GM21723 (cell line): Measurements from ENCODE around the gene CLDN16.
A peak's percentile ranks its signal among the peaks of the same experiment; 100 is the strongest.

Source experiments
- ATAC-seq: cut with Tn5 transposase; IDR thresholded peaks from one replicate; pipeline ENCODE4 v1.9.1; 2021; ENCODE audit warnings: mild to moderate bottlenecking, moderate library complexity; ENCODE audit not compliant: unreplicated experiment

CLDN16 gene

GRCh38 chr3:190378240-190378891, 9.6 kb upstream of the CLDN16 start:
- ATAC-seq: no peak

GRCh38 chr3:190380184-190380583, 7.8 kb upstream of the CLDN16 start:
- no peak for ATAC-seq

- ATAC-seq: no peak
Observed at GRCh38 chr3:190381441-190381840, 6.5 kb upstream of the CLDN16 start.

GRCh38 chr3:190382082-190382481, 5.9 kb upstream of the CLDN16 start:
- ATAC-seq: no peak

GRCh38 chr3:190384309-190384756, 3.6 kb upstream of the CLDN16 start:
- peak; percentile 85 for ATAC-seq

GRCh38 chr3:190385731-190386688, 2.0 kb upstream of the CLDN16 start:
- ATAC-seq: no peak

- ATAC-seq: no peak
Observed at GRCh38 chr3:190388703-190389102, 740 bp downstream of the CLDN16 start.

GRCh38 chr3:190396001-190396400, 8.0 kb downstream of the CLDN16 start:
- ATAC-seq: no peak

- ATAC-seq: no peak
Observed at GRCh38 chr3:190397889-190398288, 9.9 kb downstream of the CLDN16 start.

GRCh38 chr3:190399677-190400076, 11.7 kb downstream of the CLDN16 start:
- no peak for ATAC-seq

- no peak for ATAC-seq
Observed at GRCh38 chr3:190401963-190402362, 14.0 kb downstream of the CLDN16 start.

- no peak for ATAC-seq
Observed at GRCh38 chr3:190404715-190405114, 16.8 kb downstream of the CLDN16 start.

GRCh38 chr3:190414297-190414696, 26.3 kb downstream of the CLDN16 start:
- ATAC-seq: no peak

GRCh38 chr3:190424108-190424477, 36.1 kb downstream of the CLDN16 start:
- ATAC-seq: peak; percentile 9

GRCh38 chr3:190424478-190425439, 36.8 kb downstream of the CLDN16 start:
- ATAC-seq: peak; percentile 76

- no peak for ATAC-seq
Observed at GRCh38 chr3:190425833-190426232, 37.9 kb downstream of the CLDN16 start.

- no peak for ATAC-seq
Observed at GRCh38 chr3:190426806-190427507, 39.0 kb downstream of the CLDN16 start.

GRCh38 chr3:190429681-190430080, 41.7 kb downstream of the CLDN16 start:
- no peak for ATAC-seq

GRCh38 chr3:190430906-190431305, 42.9 kb downstream of the CLDN16 start:
- no peak for ATAC-seq

- ATAC-seq: no peak
Observed at GRCh38 chr3:190432216-190432615, 44.3 kb downstream of the CLDN16 start.
